ENCODE results near the gene PANX2. TPM values are rescaled to one million over a fixed set of nuclear protein-coding genes. Genes with fewer than 3 reads are reported as not detected.
"Not testable (repeated sequence)": the region's sequence is repeated elsewhere in the genome, so short reads cannot be mapped to it uniquely, and the experiment has no call there.

The PANX2 gene
- total RNA-seq, 6 experiments from 2014 or later = 3.9 to 12.3 (median 7.2) TPM

DNA sequence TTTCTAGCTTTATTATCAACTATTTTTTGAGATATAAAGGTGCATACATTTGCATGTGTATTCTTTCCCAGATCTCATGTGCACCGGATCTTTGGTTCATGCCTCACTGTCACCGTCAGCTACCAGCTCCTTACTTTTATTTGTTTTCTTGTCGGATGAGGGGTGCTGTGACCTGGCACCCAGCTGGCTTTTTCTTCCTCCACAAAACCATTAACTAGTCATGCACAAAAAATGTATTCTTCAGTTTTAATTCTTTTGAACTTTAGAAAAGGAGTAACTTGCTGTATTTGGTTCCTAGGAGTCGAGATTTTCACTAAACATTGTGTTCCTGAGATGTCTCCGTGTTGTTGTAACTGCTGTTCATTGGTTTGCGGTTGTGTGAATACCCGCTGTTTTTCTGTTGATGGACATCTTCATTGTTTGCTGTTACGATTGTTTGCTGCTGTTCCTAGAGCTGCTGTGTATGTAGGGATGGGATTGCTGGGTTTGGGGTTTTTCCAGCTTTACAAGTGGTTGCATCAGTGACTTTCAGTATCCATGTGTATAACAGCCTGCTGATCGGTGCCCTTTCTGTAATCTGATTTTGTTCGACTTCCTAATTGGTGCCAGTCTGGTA is 41.3 kb upstream of the PANX2 start:
- 80% methylated on average over 8 of the region's 10 CpGs for WGBS (ENCODE audit: insufficient coverage, low coverage, low lambda C conversion rate, missing lambda C conversion rate)
- intact Hi-C loops (cut with DNase I) = no loop called here
- DNase-seq (no peak), ATAC-seq (no peak)
- Histone ChIP-seq H3K9me3 (no peaks in the 10 kb centered on the region), H3K27ac (no peak overlapping the region), H3K27me3 (no peaks in the 10 kb centered on the region), H3K36me3 (no peaks in the 10 kb centered on the region), H3K4me1 (no peaks in the 10 kb centered on the region), H3K4me3 (no peak overlapping the region)
- TF ChIP-seq, protein P1, sequence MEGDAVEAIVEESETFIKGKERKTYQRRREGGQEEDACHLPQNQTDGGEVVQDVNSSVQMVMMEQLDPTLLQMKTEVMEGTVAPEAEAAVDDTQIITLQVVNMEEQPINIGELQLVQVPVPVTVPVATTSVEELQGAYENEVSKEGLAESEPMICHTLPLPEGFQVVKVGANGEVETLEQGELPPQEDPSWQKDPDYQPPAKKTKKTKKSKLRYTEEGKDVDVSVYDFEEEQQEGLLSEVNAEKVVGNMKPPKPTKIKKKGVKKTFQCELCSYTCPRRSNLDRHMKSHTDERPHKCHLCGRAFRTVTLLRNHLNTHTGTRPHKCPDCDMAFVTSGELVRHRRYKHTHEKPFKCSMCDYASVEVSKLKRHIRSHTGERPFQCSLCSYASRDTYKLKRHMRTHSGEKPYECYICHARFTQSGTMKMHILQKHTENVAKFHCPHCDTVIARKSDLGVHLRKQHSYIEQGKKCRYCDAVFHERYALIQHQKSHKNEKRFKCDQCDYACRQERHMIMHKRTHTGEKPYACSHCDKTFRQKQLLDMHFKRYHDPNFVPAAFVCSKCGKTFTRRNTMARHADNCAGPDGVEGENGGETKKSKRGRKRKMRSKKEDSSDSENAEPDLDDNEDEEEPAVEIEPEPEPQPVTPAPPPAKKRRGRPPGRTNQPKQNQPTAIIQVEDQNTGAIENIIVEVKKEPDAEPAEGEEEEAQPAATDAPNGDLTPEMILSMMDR (IDR thresholded peaks at IDR 0.05) = no peak
- no peak for TF ChIP-seq POLR2A (IDR thresholded peaks at IDR 0.05)

DNA sequence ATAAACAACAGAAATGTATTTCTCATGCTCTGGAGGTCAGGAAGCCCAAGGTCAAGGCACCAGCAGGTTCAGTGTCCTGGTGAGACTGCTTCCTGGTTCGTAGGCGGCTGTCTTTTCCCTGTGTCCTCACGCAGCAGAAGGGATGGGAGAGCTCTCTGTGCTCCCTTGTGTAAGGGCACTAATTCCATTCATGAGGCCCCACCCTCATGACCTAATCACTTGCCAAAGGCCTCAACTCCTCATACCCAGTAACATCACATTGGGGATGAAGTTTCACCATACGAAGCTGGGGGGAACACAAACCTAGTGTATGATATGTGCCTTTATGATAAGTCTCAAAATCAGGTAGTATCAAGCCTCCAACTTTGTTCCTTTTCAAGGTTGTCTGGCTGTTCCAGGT is 38.6 kb upstream of the PANX2 start:
- intact Hi-C loops (cut with DNase I) = no loop called here
- TF ChIP-seq, protein P1 (IDR thresholded peaks at IDR 0.05) = no peak
- TF ChIP-seq POLR2A (IDR thresholded peaks at IDR 0.05) = no peak
- no peaks in the 10 kb centered on the region for H3K9me3 ChIP-seq
- 77% methylated on average over 2 of the region's 4 CpGs for WGBS (ENCODE audit: insufficient coverage, low coverage, low lambda C conversion rate, missing lambda C conversion rate)
- no peaks in the 10 kb centered on the region for H3K4me1 ChIP-seq
- no peaks in the 10 kb centered on the region for H3K36me3 ChIP-seq
- ATAC-seq (no peak), DNase-seq (no peak)
- no peak overlapping the region for H3K4me3 ChIP-seq
- no peaks in the 10 kb centered on the region for H3K27me3 ChIP-seq
- no peak overlapping the region for H3K27ac ChIP-seq

DNA sequence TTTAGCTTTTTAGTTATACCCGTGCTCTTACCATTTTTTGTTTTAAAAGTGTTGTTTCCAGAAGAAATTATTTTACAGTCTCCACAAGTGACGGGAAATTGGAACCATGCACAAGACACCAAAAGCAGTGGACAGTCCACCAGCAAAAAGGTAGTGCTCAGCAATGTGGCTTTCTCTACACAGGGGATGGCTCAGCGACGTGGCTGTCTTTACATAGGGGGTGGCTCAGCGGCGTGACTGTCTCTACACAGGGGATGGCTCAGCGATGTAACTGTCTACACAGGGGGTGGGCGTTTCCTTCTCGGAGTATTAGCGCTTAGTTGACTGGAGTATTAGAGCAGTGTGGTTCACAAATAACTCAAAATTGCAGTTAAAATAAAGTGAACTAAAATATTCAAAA is 36.0 kb upstream of the PANX2 start:
- WGBS (ENCODE audit: insufficient coverage, low coverage, low lambda C conversion rate, missing lambda C conversion rate) = 71% methylated on average over 10 of the region's 10 CpGs
- Histone ChIP-seq H3K27ac (no peak overlapping the region), H3K4me1 (no peaks in the 10 kb centered on the region), H3K36me3 (no peaks in the 10 kb centered on the region), H3K4me3 (no peak overlapping the region), H3K9me3 (no peaks in the 10 kb centered on the region), H3K27me3 (no peaks in the 10 kb centered on the region)
- DNase-seq = no peak
- TF ChIP-seq POLR2A (IDR thresholded peaks at IDR 0.05) = no peak
- TF ChIP-seq, protein P1 (IDR thresholded peaks at IDR 0.05) = no peak
- intact Hi-C loops (cut with DNase I) = no loop called here
- peak in 1 of 4 donors; percentile 22 for ATAC-seq

DNA sequence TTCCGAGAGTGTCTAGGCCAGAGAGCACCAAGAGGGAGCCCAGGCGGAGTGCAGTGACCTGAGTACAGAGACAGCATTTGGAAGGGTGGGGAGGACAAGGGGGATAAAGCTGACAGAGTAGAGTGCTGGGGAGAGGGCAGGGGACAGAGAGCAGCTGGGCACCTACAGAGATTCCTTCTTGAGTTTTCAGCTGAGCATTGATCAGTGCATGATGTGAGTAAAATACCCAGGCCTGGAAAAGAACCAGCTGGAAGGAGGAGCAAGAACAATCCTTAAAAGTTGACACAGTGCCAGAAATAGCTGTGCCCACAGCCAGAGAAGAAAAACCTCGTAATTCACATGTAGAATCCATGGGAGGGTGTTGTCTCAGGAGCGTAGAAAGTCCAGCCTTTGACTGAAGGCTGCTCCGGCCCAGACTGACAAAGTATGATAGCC is 33.9 kb upstream of the PANX2 start:
- 60% methylated on average over 5 of the region's 5 CpGs for WGBS (ENCODE audit: insufficient coverage, low coverage, low lambda C conversion rate, missing lambda C conversion rate)

DNA sequence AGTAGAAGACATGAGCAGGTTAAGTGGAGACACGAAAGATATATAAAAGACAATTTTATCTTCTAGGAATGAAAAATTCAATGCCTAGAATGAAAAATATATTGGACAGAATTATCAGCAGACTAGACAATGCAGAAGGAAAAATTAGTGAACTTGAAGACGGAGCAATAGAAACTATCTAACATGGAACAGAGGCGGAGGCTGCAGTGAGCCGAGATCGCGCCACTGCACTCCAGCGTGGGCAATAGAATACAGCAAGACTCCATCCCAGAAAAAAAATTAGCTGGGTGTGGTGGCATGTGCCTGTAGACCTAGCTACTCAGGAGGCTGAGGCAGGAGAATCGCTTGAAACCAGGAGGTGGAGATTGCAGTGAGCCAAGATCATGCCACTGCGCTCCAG is 33.3 kb upstream of the PANX2 start:
- peaks cover 0 to 22% (median 11%) of the 10 kb centered on the region in 4 donors for H3K4me1 ChIP-seq
- H3K36me3 ChIP-seq; ATAC-seq; H3K27ac ChIP-seq; DNase-seq; H3K9me3 ChIP-seq; intact Hi-C loops (cut with DNase I); H3K4me3 ChIP-seq; H3K27me3 ChIP-seq: not testable (repeated sequence)
- 96% methylated on average over 9 of the region's 9 CpGs for WGBS (ENCODE audit: insufficient coverage, low coverage, low lambda C conversion rate, missing lambda C conversion rate)

More for the DNA sequence above, 33.9 kb upstream of the PANX2 start:
- peaks cover 0 to 15% (median 7%) of the 10 kb centered on the region in 4 donors for H3K4me1 ChIP-seq
- no peaks in the 10 kb centered on the region for H3K36me3 ChIP-seq
- DNase-seq (no peak), ATAC-seq (peak; percentile 16 to 27 (median 22))
- no peak overlapping the region for H3K27ac ChIP-seq
- H3K9me3 ChIP-seq = no peaks in the 10 kb centered on the region
- TF ChIP-seq, protein P1 (IDR thresholded peaks at IDR 0.05) = no peak
- intact Hi-C loops (cut with DNase I) = no loop called here
- no peak overlapping the region for H3K4me3 ChIP-seq
- H3K27me3 ChIP-seq = no peaks in the 10 kb centered on the region
